Measurements from ENCODE around the gene HIVEP3. TPM values are rescaled to one million over a fixed set of nuclear protein-coding genes. Genes with fewer than 3 reads are reported as not detected.

The HIVEP3 gene
- total RNA-seq, 4 donors from 2014 or later, result 1.4 to 3.0 (median 2.3) TPM

- intact Hi-C loops (cut with DNase I), result no loop called here
- DNase-seq (ENCODE audit: extremely low spot score), result no peak
- H3K27ac ChIP-seq (replicated peaks in 1 of 4), result no peak overlapping the region
Observed at GRCh38 chr1:41812051-41812450, 106.7 kb downstream of the HIVEP3 start.

GRCh38 chr1:41811051-41811795 lies 107.5 kb downstream of the HIVEP3 start:
- Histone ChIP-seq H3K4me1 (peaks cover 9 to 24% (median 11%) of the 10 kb centered on the region in 4 donors), H3K4me3 (no peak overlapping the region), H3K36me3 (no peaks in the 10 kb centered on the region), H3K27me3 (no peaks in the 10 kb centered on the region), H3K27ac (replicated peaks in 1 of 4) (no peak overlapping the region), H3K9me3 (no peaks in the 10 kb centered on the region)
- TF ChIP-seq EP300 (IDR thresholded peaks at IDR 0.05) (no peak), POLR2A (IDR thresholded peaks at IDR 0.05; ENCODE audit: low read depth) (no peak), CTCF (IDR thresholded peaks at IDR 0.05) (no peak), POLR2AphosphoS5 (IDR thresholded peaks at IDR 0.05) (no peak)
- no peak for DNase-seq (ENCODE audit: extremely low spot score)
- intact Hi-C loops (cut with DNase I), result no loop called here
- 63% methylated on average over 7 of the region's 7 CpGs for WGBS

More at GRCh38 chr1:41812051-41812450, 106.7 kb downstream of the HIVEP3 start:
- no peak for TF ChIP-seq POLR2AphosphoS5 (IDR thresholded peaks at IDR 0.05)
- TF ChIP-seq CTCF (IDR thresholded peaks at IDR 0.05), result peak in 2 of 3 experiments; percentile 29 to 52
- H3K4me3 ChIP-seq, result no peak overlapping the region
- WGBS, result 48% methylated on average over 5 of the region's 5 CpGs
- no peaks in the 10 kb centered on the region for H3K9me3 ChIP-seq
- H3K4me1 ChIP-seq, result peaks cover 9 to 24% (median 11%) of the 10 kb centered on the region in 4 donors
- no peaks in the 10 kb centered on the region for H3K36me3 ChIP-seq
- no peaks in the 10 kb centered on the region for H3K27me3 ChIP-seq

GRCh38 chr1:41810446-41810845 lies 108.3 kb downstream of the HIVEP3 start:
- no peaks in the 10 kb centered on the region for H3K9me3 ChIP-seq
- no peak overlapping the region for H3K4me3 ChIP-seq
- peaks cover 9 to 24% (median 11%) of the 10 kb centered on the region in 4 donors for H3K4me1 ChIP-seq
- no peaks in the 10 kb centered on the region for H3K27me3 ChIP-seq
- TF ChIP-seq POLR2AphosphoS5 (IDR thresholded peaks at IDR 0.05) (no peak), EP300 (IDR thresholded peaks at IDR 0.05) (no peak), CTCF (IDR thresholded peaks at IDR 0.05) (no peak), POLR2A (IDR thresholded peaks at IDR 0.05; ENCODE audit: low read depth) (no peak)
- H3K27ac ChIP-seq (replicated peaks in 1 of 4), result no peak overlapping the region
- intact Hi-C loops (cut with DNase I), result no loop called here
- no peaks in the 10 kb centered on the region for H3K36me3 ChIP-seq
- no peak for DNase-seq (ENCODE audit: extremely low spot score)

GRCh38 chr1:41809692-41810091 lies 109.0 kb downstream of the HIVEP3 start:
- Histone ChIP-seq H3K4me1 (peaks cover 9 to 24% (median 11%) of the 10 kb centered on the region in 4 donors), H3K9me3 (no peaks in the 10 kb centered on the region), H3K27ac (replicated peaks in 1 of 4) (no peak overlapping the region), H3K4me3 (no peak overlapping the region), H3K36me3 (no peaks in the 10 kb centered on the region), H3K27me3 (no peaks in the 10 kb centered on the region)
- TF ChIP-seq POLR2A (IDR thresholded peaks at IDR 0.05; ENCODE audit: low read depth) (no peak), CTCF (IDR thresholded peaks at IDR 0.05) (no peak), POLR2AphosphoS5 (IDR thresholded peaks at IDR 0.05) (no peak), EP300 (IDR thresholded peaks at IDR 0.05) (no peak)
- 49% methylated on average over 3 of the region's 3 CpGs for WGBS
- no peak for DNase-seq (ENCODE audit: extremely low spot score)
- intact Hi-C loops (cut with DNase I), result no loop called here

GRCh38 chr1:41807390-41807789 lies 111.3 kb downstream of the HIVEP3 start:
- 95% methylated on average over 6 of the region's 6 CpGs for WGBS
- DNase-seq (ENCODE audit: extremely low spot score), result no peak
- no peaks in the 10 kb centered on the region for H3K36me3 ChIP-seq
- no peak for TF ChIP-seq POLR2AphosphoS5 (IDR thresholded peaks at IDR 0.05)
- TF ChIP-seq EP300 (IDR thresholded peaks at IDR 0.05), result no peak
- no peak for TF ChIP-seq CTCF (IDR thresholded peaks at IDR 0.05)
- TF ChIP-seq POLR2A (IDR thresholded peaks at IDR 0.05; ENCODE audit: low read depth), result no peak
- H3K4me3 ChIP-seq, result no peak overlapping the region
- peaks cover 12 to 15% (median 13%) of the 10 kb centered on the region in 4 donors for H3K4me1 ChIP-seq
- no peaks in the 10 kb centered on the region for H3K9me3 ChIP-seq
- no peak overlapping the region for H3K27ac ChIP-seq (replicated peaks in 1 of 4)
- H3K27me3 ChIP-seq, result no peaks in the 10 kb centered on the region
- intact Hi-C loops (cut with DNase I), result no loop called here
